ENCODE measurements around the gene RAB9B.

The RAB9B gene

DNA sequence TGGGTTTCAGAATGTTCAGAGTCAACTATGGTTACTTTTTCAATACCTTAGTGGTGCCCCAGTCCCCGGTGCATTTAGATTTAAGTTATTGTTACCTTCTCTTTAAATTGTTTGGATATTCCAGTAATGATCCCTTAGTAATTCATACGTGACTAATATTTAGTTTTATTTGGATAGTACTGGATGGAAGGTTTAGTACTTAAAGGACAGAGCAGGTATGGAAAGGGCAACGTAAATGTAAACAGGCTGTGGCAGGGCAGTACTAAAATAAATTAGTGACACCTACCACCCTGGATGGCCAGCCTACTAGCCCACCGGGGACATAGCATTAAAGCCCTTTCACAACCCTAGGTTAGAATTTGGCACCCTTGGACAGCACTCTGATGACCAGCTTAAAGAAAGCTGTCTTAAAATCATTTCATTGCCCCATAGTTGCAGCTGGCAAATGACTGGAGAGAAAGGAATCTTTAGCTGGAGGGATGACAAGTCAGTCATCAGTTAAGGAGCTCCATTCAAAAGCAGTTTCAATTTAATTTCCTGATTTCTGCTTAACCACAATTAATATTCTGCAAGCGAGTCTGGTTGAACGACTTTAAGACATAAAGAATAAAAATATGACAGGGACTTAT is 39.0 kb downstream of the RAB9B start:
- TF ChIP-seq CTCF (IDR thresholded peaks at IDR 0.05; ENCODE audit: borderline replicate concordance, insufficient read depth, low read depth, low read length), result no peak
- H3K4me3 ChIP-seq (ENCODE audit: low read depth, low read length), result no peak overlapping the region

GRCh38 chrX:103791826-103792485 is 40.1 kb downstream of the RAB9B start:
- TF ChIP-seq CTCF (IDR thresholded peaks at IDR 0.05; ENCODE audit: borderline replicate concordance, insufficient read depth, low read depth, low read length), result no peak

DNA sequence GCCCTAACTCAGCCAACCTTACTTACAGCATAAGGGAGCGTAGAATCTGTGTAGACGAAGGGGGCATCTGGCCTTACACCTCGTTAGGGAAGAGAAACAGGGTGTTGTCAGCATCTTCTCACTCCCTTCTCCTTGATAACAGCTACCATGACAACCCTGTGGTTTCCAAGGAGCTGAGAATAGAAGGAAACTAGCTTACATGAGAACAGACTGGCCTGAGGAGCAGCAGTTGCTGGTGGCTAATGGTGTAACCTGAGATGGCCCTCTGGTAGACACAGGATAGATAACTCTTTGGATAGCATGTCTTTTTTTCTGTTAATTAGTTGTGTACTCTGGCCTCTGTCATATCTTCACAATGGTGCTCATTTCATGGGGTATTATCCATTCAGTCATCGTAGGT is 40.8 kb downstream of the RAB9B start:
- H3K4me3 ChIP-seq (ENCODE audit: low read depth, low read length), result no peak overlapping the region
- no peak for TF ChIP-seq CTCF (IDR thresholded peaks at IDR 0.05; ENCODE audit: borderline replicate concordance, insufficient read depth, low read depth, low read length)

More at GRCh38 chrX:103791826-103792485, 40.1 kb downstream of the RAB9B start:
- no peak overlapping the region for H3K4me3 ChIP-seq (ENCODE audit: low read depth, low read length)

DNA sequence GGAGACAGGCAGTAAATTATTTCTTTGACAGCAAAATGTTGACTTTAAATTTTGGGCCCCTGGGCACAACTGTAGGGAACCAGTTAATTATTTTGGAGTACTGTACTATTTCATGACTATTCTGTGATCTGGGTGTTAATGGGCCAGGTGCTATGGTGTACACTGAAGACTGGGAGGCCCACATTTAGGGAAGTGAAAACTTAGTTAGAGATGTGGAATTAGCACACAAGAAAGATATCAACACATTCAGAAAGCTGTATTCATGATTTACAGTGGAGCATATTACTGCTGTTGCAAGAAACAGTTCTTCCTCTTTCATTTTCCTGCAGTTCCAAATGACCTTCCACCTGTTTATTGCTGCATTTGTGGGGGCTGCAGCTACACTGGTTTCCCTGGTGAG is 43.1 kb downstream of the RAB9B start:
- TF ChIP-seq CTCF (IDR thresholded peaks at IDR 0.05; ENCODE audit: borderline replicate concordance, insufficient read depth, low read depth, low read length), result no peak
- no peak overlapping the region for H3K4me3 ChIP-seq (ENCODE audit: low read depth, low read length)

GRCh38 chrX:103783971-103784370 is 48.1 kb downstream of the RAB9B start:
- no peak overlapping the region for H3K4me3 ChIP-seq (ENCODE audit: low read depth, low read length)
- TF ChIP-seq CTCF (IDR thresholded peaks at IDR 0.05; ENCODE audit: borderline replicate concordance, insufficient read depth, low read depth, low read length), result no peak

DNA sequence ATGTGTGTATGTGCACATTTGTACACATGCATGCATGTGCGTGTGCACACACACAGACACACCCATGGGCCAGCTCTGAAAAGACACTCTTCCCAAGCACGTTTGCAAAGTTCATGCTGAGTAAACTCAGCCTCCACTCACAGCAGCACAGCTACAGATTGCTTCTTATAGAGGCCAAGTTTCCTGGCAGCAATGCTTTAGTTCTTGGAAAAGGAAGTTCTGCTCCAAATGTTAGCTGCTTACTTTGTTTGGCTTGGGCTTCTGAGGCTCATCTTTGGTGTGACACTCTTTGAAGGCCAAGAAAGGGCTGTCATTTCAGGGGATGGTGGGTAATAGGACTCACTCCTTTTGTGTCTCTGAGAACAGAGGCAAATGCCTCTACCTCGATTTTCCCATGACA is 48.9 kb downstream of the RAB9B start:
- TF ChIP-seq CTCF (IDR thresholded peaks at IDR 0.05; ENCODE audit: borderline replicate concordance, insufficient read depth, low read depth, low read length), result no peak
- no peak overlapping the region for H3K4me3 ChIP-seq (ENCODE audit: low read depth, low read length)

DNA sequence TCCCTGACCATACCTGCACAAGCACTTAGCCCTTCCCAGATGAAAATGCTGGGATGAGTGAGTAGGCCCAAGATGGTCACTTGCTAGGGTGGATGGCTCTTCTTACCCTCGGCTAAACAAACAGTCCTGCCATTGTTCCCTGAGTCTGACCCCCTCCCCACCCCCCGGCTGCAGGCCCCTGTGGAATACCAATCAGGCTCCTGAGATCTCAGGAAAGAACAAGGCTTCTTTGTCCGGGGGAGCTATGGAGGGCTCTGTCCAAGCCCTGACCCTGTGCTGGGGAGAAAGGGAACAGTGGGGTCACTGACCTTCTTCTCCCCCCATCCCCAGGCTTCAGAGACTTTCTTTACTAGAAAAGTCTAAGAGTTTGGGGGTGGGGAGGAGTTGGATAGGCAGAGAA is 49.4 kb downstream of the RAB9B start:
- no peak overlapping the region for H3K4me3 ChIP-seq (ENCODE audit: low read depth, low read length)
- no peak for TF ChIP-seq CTCF (IDR thresholded peaks at IDR 0.05; ENCODE audit: borderline replicate concordance, insufficient read depth, low read depth, low read length)

Data from GM12875 (cell line).